NB4 (cell line): ENCODE data around the gene KIAA1217.

ENCODE experiments used
- POLR2A ChIP-seq: IDR thresholded peaks from 2 replicates; pipeline ENCODE4 v1.6.1; 2011; ENCODE audit warnings: mild to moderate bottlenecking; ENCODE audit not compliant: insufficient read length; ENCODE audit errors: extremely low read depth
- TF ChIP-seq, protein P1 (sequence below): IDR thresholded peaks from one replicate; pipeline ENCODE4 v1.5.1; 2012; ENCODE audit warnings: low read depth, low read length

DNA sequence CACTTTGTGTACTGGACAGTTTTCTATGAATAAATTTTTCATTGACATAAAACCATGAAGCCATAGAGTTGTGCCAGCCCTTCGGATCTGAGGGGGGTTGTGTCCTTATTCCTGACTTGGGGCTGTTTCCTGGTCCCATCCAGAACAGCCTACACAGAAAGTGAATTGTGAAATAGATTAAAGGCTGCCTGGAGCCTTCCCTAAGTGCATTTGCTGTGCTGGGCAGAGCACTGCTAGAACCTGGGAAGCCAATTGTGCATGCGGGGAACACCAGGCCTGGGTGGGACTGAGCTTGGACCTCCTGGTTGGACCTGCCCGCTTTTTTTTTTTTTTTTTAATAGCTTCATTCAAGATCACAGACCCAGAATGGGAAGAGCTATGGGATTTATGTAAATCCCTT, 275.8 kb downstream of the KIAA1217 start:
- no peak for TF ChIP-seq POLR2A
- TF ChIP-seq, protein P1, sequence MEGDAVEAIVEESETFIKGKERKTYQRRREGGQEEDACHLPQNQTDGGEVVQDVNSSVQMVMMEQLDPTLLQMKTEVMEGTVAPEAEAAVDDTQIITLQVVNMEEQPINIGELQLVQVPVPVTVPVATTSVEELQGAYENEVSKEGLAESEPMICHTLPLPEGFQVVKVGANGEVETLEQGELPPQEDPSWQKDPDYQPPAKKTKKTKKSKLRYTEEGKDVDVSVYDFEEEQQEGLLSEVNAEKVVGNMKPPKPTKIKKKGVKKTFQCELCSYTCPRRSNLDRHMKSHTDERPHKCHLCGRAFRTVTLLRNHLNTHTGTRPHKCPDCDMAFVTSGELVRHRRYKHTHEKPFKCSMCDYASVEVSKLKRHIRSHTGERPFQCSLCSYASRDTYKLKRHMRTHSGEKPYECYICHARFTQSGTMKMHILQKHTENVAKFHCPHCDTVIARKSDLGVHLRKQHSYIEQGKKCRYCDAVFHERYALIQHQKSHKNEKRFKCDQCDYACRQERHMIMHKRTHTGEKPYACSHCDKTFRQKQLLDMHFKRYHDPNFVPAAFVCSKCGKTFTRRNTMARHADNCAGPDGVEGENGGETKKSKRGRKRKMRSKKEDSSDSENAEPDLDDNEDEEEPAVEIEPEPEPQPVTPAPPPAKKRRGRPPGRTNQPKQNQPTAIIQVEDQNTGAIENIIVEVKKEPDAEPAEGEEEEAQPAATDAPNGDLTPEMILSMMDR = no peak
